HG03354 (cell line): ENCODE results near the gene VGF.

Experiments used
- ATAC-seq: cut with Tn5 transposase; IDR thresholded peaks from one replicate; pipeline ENCODE4 v1.9.1; 2021; ENCODE audit warnings: mild to moderate bottlenecking; ENCODE audit not compliant: unreplicated experiment, poor library complexity, severe bottlenecking

VGF gene

DNA sequence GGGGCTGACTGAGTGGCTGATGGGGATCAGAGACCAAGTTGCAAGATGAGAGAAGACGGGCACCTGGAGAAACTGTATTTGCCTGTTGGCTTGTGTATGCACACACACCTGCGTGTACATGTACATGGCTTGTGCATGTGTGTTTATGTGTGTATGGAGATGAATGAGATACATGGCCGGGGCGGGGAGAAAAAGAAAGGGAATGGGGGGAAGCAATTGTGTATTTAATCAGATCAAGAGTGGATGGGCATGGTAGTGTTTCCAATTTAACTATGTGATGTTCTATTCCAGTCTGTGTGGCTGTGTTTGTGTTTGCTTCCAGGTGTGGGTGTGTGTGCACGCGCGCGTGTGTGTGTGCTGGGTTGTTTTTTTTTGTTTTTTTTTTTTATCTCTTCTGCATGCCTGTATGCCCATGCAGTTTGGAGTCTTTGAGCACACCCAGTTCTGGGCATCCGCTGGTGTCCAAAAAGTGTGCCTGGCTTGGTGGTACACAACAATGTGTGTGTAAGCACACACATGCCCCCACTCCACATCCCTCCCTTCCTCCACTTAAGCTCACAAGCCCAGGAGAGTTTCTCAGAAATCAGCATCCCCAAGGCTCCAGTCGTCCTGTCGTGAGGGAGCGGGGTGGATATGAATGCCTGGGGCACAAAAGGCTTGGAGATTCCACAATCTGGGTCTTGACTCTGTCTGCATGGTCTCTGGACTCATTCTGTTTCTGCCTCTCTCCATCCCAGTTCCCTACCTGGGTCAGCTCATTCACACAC, 2.5 kb upstream of the VGF start:
- ATAC-seq: no peak

DNA sequence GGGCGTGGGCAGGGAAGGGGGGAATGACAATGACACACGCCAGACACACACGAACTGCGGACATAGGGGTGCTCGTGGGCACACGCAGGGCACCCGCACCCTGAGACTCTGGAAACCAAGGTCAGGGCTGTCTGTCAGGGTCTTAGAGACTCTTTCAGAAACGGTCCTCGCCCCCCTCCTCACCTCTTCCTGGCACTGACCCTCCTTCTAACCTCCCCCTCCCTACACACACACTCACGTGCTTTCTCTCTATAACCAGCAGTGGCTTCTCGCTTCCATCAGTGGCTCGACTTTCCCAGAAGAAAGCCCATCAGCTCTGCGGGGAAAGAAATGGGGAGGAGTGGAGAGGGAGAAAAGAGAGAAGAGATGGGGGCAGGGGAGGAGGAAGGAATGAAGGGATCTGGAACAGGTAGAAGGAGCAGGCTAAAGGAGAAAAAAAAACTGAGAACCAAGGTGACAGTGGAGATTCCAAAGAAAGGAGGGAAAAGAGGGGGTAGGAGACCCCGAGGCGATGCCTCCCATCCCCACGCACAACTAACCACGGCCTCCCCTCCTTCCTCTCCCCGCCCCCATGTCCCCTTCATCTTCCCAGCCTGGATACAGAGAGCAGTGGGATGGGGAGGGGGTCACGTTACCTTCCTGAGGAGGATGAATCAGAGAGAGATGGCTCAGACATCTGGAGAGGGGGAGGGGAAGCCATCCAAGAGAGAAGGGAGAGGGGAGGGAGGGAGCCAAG, 1.7 kb upstream of the VGF start:
- no peak for ATAC-seq

DNA sequence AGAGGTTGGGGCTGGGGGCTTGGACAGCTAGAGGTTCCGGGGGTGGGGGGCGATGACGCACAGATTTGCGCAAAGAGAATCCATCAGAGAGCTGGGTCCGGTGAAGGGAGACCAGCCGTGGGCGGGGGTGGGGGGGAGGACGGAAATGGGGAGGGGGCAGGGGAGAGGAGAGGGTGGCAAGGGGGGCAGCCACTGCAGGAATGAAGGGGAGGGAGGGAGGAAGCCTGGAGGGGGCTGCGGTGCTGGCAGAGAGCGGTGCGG, 1.2 kb upstream of the VGF start:
- no peak for ATAC-seq

DNA sequence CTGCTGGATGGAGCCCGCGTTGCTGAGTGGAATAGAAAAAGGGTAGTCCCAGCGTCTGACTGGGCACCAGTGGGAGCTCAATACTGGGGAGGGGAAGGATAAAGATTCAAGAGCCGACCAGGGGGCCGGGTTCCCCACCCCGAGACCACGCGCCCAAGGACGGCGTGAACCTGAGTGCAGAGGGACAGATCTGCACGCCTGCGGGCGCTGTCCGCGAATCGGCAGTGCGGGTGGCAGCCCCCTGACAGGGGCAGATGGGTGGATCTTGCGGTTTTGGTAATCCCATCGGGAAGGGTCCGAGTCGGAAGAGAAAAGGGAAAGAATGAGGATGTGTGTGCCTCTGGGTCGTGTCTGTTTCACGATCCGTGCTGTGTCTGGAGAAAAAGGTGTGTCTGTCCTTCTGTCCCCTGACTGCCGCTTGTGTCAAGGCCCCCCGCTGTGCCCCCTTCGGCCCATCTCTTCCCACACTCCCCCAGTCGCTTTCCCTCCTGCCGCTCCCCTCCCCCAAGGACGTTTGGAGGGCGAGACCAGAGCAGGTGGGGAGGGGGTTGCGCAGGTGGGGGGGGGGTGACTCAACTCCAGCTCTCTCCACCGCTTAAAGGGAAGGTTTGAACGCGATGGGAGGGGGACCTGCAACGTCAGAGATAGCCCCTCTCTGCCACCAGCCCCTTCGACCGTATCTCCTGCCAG, 734 bp upstream of the VGF start:
- ATAC-seq: no peak

DNA sequence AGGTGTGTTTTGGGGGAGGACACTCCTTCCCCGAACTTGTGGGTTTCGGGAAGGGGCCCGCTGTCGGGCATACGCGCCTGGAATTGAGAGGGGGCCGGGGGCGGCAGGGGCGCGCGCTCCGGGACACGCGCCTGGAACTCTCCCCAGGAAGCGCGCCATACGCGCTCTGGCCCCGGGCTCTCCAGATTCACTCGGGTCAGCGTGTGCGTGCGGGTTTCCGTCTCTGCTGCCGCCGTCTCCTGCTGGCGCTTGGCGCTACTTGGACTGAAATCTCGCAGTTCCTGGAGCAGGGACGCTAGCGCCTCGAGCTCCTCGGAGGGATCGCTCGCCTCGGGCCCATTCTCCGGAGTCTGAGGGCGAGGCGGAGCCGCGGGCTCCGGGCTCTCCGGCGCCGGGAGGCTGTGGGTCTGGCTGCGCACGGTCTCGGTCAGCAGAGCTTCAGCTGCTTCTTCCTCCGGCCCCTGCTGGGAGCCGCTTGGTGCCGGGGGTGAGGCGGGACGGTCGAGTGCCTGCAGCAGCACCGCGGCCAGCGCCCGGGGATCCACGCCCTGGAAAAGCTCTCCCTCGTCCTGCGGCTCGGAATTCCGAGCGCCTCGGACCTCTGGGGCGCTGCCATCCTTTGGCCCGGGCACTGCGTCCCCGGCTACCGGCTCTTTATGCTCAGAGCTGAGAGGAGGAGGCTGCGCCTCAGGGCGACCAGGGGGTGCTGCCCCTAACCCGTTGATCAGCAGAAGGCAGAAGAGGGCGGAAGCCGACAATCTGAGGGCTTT, 1.1 kb downstream of the VGF start:
- ATAC-seq: no peak

DNA sequence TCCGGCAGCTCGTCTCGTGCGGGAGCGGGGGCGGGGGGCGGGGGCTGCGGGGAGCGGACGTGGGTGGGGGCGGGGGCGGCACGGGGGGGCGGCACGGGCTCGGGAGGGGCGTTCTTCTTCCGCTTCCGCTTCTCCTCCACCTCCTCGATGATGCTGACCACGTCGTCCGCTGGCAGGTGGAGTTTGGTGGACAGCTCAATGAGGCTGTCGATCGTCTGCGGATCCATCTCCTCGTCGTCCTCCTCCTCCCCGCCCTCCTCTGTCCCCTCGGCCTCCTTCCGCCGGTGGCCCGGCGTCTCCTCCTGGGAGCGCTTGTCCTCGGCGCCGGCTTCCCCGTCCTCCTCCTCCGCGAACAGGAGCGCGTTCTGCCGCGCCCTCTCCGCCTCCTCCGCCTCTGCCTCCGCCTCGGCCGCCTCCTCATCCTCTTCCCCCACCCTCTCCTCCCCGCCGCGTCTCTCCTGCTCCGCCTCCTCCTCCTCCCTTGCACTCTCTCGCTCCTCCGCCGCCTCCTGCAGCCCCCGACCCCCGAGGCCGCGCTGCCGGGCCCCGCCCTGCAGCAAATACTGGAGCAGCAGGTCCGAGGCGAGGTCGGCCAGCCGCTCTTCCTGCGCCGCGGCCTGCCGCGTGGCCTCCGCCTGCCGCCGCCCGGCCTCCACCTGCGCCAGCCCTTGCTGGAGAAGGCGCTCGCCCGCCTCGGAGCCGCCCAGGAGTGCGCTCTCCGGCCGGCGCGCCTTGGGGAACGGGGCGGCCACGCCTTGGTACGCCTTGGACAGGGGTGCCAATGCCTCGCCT, 1.9 kb downstream of the VGF start:
- no peak for ATAC-seq

DNA sequence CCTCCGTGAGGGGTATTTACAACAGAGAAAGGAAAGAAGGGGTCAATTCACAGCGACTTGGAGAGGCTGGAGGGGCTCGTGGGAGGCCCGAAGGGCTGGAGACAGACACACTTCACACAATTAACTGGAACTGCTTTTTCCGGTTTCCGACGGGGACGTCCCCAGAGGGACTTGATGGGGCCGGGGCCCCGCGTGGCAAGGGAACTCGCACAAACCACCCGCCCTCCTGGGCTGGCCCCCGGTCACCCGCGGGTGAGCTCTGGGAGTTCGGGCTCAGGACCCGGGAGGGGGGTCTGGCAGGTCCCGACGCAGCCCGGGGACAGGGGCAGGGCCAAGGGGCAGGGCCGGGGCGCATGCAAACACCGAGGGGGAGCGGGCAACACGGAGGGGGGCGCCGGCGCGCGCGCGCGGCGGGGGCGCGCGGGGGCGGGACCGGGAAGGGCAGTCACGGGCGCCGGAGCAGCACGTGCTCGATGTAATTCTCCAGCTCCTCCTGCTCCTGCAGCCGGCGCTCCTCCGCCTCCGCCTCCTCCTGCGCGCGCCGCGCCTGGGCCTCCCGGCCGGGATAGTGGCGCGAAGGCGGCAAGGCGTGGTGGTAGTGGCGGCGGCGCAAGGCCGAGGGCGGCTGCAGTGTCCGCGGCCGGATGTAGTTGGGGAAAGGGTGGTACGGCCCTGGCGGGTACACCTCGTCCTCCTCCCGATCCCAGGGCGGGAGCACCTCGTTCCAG, 2.7 kb downstream of the VGF start:
- no peak for ATAC-seq

DNA sequence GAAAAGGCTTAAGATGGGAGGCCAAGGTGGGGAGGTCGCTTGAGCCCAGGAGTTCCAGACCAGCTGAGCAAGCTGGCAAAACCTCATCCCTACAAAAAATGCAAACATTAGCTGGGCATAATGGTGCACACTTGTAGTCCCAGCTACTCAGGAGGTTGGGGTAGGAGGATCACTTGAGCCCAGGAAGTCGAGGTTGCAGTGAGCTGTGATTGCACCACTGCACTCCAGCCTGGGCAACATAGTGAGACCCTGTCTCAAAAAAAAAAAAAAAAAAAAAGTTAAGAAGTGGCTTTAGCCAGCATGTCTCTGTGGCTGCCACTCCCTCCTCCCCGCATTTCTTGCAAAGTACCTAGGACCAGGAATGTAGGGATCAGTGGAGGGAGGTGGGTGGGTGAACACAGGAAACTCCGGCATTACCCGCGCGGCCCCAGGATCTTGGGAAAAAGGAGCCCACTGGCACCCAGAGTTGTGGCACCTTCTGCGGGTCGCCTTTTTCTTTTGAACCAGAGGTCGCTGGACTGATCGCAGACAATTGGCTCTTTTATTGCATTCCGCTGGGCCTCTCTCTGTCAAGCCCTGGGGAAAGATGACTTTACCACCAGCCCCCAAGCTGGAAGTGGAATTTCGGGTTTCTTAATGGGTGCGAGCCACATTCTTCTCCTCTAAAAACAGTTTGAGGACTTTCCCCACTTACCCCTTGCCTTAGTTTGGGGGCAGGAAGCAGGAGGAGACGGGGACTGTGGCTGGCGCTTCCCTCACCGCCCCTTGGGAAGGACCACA, 3.5 kb downstream of the VGF start:
- no peak for ATAC-seq

DNA sequence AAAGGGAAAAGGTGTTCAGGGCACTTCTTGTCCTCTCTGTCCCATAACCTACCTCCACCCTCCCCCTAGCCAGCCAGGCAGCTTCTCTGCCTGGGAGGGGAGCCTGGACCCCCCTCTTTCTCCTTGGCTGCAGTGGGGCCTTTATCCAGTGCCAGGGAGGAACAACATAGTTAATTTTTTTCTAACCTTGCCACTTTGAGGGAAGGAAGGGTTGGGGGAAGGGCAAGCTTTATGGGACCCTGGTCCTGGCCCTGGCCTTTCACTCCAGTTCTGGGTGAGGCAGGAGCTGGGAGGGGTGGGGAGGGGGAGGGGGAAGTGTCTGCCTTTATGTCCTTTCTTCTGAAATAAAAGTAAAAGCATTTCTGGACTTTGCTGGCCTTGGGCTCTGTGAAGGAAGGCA, 4.5 kb downstream of the VGF start:
- no peak for ATAC-seq

DNA sequence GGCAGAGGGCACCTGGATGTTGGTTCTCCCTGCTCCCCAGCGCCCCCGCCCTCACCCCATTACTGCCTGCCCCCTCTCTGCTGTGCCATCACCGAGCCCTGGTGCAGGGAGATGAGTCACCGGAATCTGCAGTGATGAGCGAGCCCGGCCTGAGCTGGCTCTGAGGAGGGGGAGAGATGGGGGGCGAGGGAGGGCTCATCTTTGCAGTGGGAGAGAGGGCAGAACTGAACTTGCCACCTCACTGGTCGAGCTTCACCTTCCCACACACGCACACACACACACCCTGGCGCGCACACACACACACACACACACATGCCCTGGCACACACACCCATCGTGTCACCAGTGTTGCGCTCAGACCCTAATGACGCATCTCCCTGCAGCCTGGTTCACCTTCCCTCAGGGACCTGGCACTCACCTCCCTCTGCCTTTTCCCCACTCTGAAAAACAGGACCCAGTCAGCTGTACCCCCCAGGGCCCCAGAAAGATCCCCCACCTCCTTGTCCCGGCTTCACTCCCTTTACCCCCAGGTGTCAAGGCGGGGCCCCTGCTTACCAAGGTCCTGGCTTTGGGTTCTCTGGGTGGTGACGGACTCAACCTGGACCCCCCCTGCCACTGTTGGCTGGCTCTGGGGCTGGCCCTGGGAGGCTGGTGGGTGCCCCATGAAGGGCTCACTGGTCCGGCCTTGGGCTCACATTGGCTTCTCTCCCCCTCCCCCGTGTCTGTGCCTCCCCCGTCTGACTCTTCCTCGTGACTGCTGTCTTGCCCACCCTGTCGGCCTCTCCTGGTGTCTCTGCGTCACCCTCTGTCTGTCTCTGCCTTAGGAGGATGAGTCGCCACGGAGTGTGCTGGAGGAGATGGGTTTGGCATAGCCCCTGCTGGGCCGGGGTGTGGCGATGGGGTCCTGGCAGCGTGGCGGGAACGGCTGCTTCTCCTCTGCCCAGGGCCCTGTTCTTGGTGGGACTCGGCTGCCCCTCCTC, 5.4 kb downstream of the VGF start:
- no peak for ATAC-seq

DNA sequence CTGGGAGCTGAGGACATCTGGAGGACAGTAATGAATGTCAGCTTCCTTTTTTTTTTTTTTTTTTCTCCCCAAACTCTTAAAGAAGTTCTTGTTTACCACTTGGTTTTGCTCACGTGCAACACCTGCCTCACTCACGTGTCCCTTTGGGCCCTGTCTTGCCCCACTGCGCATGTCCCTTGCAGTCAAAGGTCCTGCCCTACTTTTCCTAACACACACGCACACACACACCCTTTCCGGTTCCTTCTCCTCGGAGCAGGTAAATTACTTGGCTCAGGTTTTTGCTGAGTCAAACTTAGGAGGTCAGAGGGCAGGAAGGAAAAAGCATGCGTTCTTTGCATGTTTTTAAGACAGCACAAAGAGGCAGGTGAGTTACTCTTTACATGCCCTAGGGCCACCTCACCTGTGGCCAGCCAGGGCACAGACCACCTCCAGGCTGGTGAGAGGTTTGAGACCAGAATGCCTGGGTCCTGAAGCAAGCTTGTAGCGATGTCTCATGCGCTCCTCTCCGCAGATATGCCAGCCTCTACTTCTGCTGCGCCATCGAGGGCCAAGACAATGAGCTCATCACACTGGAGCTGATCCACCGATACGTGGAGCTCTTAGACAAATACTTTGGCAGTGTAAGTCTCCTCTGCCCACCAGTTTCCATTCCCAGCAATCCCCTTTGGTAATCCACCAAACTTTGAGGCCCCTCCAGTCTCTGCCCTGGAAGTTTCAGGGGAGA, 8.3 kb downstream of the VGF start:
- ATAC-seq: no peak

DNA sequence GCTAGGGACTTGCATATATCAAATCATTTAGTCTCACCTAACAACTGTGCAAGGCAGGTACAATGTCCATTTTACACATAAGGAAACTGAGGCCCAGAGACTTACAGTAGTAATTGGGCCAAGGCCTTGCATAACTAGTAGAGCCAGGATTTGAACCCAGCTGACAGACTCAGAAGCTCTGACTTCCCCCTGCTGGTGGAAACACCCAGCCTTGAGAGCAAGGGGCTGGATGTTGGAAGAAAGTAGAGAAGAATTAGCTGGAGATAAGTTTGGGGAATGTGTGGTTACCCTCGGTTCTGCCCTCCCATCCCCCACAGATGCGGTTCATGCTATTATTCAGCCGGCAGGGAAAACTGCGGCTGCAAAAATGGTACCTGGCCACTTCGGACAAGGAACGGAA, 9.1 kb downstream of the VGF start:
- no peak for ATAC-seq

DNA sequence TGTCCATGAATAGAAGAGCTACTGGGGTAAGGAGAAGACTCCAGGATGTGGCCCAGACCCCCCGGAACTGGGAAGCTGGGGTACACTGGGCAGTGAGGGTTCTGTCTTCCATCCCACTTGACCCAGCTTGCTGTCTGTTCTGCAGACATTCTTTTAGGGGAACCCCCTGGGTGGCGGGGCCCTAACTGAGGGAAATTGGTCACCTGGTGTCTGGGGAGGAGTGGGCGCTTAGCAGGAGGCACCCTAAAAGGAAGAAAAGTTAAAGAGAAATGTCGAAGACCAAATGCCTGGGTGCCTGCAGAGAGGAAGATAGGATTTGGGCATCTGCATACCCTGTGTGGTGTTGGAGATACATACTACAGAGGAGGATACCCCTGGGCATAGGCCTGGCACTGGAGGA, 10.1 kb downstream of the VGF start:
- ATAC-seq: no peak

DNA sequence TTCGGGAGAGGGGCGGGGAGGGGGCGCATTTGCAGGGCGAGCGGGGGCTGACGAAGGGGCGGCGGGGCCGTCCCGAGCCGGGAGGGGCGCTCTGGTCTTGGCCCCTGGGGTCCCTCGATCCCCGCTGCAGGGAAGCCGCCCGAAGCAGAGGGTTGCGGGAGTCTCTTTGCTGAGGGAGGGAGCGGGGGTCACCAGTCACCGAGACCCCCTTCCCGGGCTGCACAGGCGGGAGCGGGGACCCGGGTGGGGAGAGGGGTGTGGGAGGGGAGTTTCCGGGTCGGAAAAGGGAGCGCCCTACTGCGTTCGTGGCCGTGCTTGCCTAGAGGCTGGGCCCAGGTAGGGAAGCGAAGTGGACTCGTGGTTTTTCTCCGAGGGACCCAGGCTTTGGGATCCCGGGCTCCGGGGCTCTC, 10.7 kb downstream of the VGF start:
- peak; percentile 35 for ATAC-seq

DNA sequence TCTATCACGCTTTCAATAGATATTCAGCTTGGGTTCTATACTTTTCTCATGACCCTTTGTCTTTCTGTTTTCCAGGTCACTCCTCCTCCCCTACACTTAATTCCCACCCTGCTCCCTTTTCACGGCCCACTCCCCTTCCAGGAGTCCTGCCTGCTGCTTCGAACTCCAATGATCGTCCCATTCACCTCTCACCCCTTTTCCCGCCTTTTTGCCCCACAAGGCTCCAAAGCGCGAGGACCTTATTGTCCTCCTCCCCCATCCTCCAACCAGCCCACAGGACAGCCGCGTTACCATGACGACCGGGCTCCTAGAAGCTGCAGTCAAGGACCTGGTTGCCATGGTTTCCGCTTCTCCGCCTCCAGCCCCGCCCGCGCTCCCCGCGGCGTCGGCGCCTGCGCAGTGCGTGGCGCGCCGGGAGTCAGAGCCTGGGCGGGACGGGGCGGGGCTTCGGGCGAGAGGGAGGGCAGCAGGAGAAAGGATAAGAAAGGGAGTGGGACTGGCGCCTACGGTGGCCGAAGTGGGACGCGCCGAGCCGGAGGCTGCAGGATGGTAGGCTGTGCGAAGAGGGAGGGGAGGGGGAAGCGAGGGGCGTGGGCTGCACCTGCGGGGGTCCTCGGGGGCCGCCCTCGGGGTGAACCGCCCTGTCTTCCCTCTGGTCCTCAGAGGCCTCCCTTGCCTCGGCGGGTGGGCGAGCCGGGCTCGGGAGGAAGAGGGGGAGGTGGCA, 11.2 kb downstream of the VGF start, which contains the start of gene AP1S1:
AP1S1 (plus strand) TSS at position 508 of the 724 bp plus-strand sequence; CDS start at position 547, 39 bp downstream.
- peak; percentile 84 for ATAC-seq
